Measurements from ENCODE around the gene AGAP1.

Gene AGAP1

GRCh38 chr2:235858881-235859280 lies 365.0 kb downstream of the AGAP1 start:
- DNase-seq: no peak

- DNase-seq: no peak
These were observed 365.8 kb downstream of the AGAP1 start for GRCh38 chr2:235859651-235860050.

- DNase-seq: no peak
These were observed 366.3 kb downstream of the AGAP1 start for GRCh38 chr2:235860111-235860510.

GRCh38 chr2:235860871-235861270 lies 367.0 kb downstream of the AGAP1 start:
- DNase-seq: no peak

- no peak for DNase-seq
These were observed 367.5 kb downstream of the AGAP1 start for GRCh38 chr2:235861383-235861782.

- DNase-seq: no peak
These were observed 369.6 kb downstream of the AGAP1 start for GRCh38 chr2:235863414-235863813.

GRCh38 chr2:235864302-235864701 lies 370.5 kb downstream of the AGAP1 start:
- no peak for DNase-seq

GRCh38 chr2:235864733-235865515 lies 371.1 kb downstream of the AGAP1 start:
- DNase-seq: no peak

- no peak for DNase-seq
These were observed 372.5 kb downstream of the AGAP1 start for GRCh38 chr2:235866373-235866772.

GRCh38 chr2:235868224-235868623 lies 374.4 kb downstream of the AGAP1 start:
- no peak for DNase-seq

GRCh38 chr2:235868645-235869044 lies 374.8 kb downstream of the AGAP1 start:
- DNase-seq: no peak

- DNase-seq: no peak
These were observed 376.7 kb downstream of the AGAP1 start for GRCh38 chr2:235870515-235870914.

- DNase-seq: no peak
These were observed 382.3 kb downstream of the AGAP1 start for GRCh38 chr2:235876099-235876679.

GRCh38 chr2:235877275-235877802 lies 383.5 kb downstream of the AGAP1 start:
- DNase-seq: no peak

- DNase-seq: no peak
These were observed 385.3 kb downstream of the AGAP1 start for GRCh38 chr2:235879116-235879515.

- DNase-seq: no peak
These were observed 389.8 kb downstream of the AGAP1 start for GRCh38 chr2:235883675-235884074.

- no peak for DNase-seq
These were observed 395.4 kb downstream of the AGAP1 start for GRCh38 chr2:235889302-235889630.

GRCh38 chr2:235893129-235893698 lies 399.4 kb downstream of the AGAP1 start:
- no peak for DNase-seq

GRCh38 chr2:235894839-235895238 lies 401.0 kb downstream of the AGAP1 start:
- no peak for DNase-seq

GRCh38 chr2:235896061-235896460 lies 402.2 kb downstream of the AGAP1 start:
- DNase-seq: no peak

GRCh38 chr2:235897992-235898391 lies 404.1 kb downstream of the AGAP1 start:
- DNase-seq: no peak

GRCh38 chr2:235898766-235899165 lies 404.9 kb downstream of the AGAP1 start:
- no peak for DNase-seq

GRCh38 chr2:235900631-235901030 lies 406.8 kb downstream of the AGAP1 start:
- no peak for DNase-seq

- DNase-seq: no peak
These were observed 407.4 kb downstream of the AGAP1 start for GRCh38 chr2:235901243-235901642.
